HFF-Myc (cell line): ENCODE measurements around the gene CNTD1.
A peak's percentile ranks its signal among the peaks of the same experiment; 100 is the strongest.

Experiments used
- DNase-seq: peaks from one replicate; pipeline ENCODE4 v3.0.0-alpha.2; 2011; ENCODE audit warnings: low read depth; ENCODE audit errors: extremely low read depth
- H3K4me3 ChIP-seq: replicated peaks from 2 replicates; pipeline ENCODE4 v1.5.1; 2011; ENCODE audit warnings: low read depth, mild to moderate bottlenecking, control low read depth, low read length
- CTCF ChIP-seq: IDR thresholded peaks from 2 replicates; pipeline ENCODE4 v1.5.1; 2012; ENCODE audit warnings: mild to moderate bottlenecking, low read depth, low read length, control low read depth; ENCODE audit errors: missing control alignments

CNTD1 gene

DNA sequence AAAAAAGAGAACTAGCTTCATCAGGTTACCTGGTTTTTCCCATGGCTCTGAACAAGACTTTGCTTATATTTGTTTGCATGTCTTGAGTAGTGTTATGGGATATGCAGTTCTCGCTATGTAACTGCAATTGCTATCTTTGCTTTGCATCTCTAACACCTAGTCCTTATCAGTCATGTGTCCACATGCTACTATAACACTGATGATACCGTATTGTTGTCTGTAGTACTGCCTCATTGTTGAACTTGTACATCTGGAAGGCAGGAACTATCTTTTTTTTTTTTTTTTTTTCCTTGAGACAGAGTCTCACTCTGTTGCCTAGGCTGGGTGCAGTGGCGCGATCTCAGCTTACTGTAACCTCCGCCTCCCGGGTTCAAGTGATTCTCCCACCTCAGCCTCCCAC lies 37.1 kb downstream of the CNTD1 start:
- H3K4me3 ChIP-seq: no peak overlapping the region
- no peak for TF ChIP-seq CTCF
- DNase-seq: no peak

GRCh38 chr17:42841975-42842685 lies 43.5 kb downstream of the CNTD1 start:
- no peak for DNase-seq
- H3K4me3 ChIP-seq: no peak overlapping the region
- TF ChIP-seq CTCF: no peak

GRCh38 chr17:42843358-42843934 lies 44.8 kb downstream of the CNTD1 start:
- no peak overlapping the region for H3K4me3 ChIP-seq
- DNase-seq: no peak
- peak; percentile 94 for TF ChIP-seq CTCF

- no peak for TF ChIP-seq CTCF
- H3K4me3 ChIP-seq: no peak within 1 kb of the TSS
- no peak for DNase-seq
Observed at GRCh38 chr17:42844271-42844670, 45.6 kb downstream of the CNTD1 start, which contains the start of gene AOC2. TSS of gene AOC2 (plus strand) at chr17:42844580. CDS start at chr17:42844627, 47 bp downstream.

- TF ChIP-seq CTCF: no peak
- DNase-seq: no peak
- H3K4me3 ChIP-seq: no peak overlapping the region
Observed at GRCh38 chr17:42844761-42845555, 46.3 kb downstream of the CNTD1 start.

DNA sequence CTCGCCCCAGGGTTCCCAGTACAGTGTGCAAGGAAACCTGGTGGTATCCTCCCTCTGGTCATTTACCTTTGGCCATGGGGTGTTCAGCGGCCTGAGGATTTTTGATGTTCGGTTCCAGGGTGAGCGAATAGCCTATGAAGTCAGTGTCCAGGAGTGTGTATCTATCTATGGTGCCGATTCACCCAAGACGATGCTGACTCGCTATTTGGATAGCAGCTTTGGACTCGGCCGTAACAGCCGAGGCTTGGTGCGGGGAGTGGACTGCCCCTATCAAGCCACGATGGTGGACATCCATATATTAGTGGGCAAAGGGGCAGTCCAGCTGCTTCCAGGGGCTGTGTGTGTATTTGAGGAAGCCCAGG lies 46.9 kb downstream of the CNTD1 start:
- no peak for DNase-seq
- H3K4me3 ChIP-seq: no peak overlapping the region
- TF ChIP-seq CTCF: no peak
